Skeletal muscle satellite cell (primary cell): ENCODE results near the gene DNM2.

Experiments
- H3K27me3 ChIP-seq: 2 replicates; pipeline ENCODE4 v1.7.0; 2013; ENCODE audit warnings: low read length; ENCODE audit not compliant: control insufficient read depth, insufficient read depth
- H3K36me3 ChIP-seq: 2 replicates; pipeline ENCODE4 v1.7.0; 2013; ENCODE audit warnings: mild to moderate bottlenecking, control low read depth, low read length; ENCODE audit not compliant: insufficient read depth
- H3K4me1 ChIP-seq: 2 replicates; pipeline ENCODE4 v1.7.0; 2013; ENCODE audit warnings: low read length; ENCODE audit not compliant: control insufficient read depth, insufficient read depth
- H3K4me2 ChIP-seq: 2 replicates; pipeline ENCODE4 v1.7.0; 2013; ENCODE audit warnings: mild to moderate bottlenecking, low read length
- H3K4me3 ChIP-seq: 2 replicates; pipeline ENCODE4 v1.7.0; 2013; ENCODE audit warnings: low read length
- H3K9ac ChIP-seq: 2 replicates; pipeline ENCODE4 v1.7.0; 2013; ENCODE audit warnings: mild to moderate bottlenecking, low read depth, low read length, moderate library complexity
- H3K9me3 ChIP-seq: replicated peaks from 2 replicates; pipeline ENCODE4 v1.7.0; 2013; ENCODE audit warnings: mild to moderate bottlenecking, control low read depth, low read length

DNM2 gene

DNA sequence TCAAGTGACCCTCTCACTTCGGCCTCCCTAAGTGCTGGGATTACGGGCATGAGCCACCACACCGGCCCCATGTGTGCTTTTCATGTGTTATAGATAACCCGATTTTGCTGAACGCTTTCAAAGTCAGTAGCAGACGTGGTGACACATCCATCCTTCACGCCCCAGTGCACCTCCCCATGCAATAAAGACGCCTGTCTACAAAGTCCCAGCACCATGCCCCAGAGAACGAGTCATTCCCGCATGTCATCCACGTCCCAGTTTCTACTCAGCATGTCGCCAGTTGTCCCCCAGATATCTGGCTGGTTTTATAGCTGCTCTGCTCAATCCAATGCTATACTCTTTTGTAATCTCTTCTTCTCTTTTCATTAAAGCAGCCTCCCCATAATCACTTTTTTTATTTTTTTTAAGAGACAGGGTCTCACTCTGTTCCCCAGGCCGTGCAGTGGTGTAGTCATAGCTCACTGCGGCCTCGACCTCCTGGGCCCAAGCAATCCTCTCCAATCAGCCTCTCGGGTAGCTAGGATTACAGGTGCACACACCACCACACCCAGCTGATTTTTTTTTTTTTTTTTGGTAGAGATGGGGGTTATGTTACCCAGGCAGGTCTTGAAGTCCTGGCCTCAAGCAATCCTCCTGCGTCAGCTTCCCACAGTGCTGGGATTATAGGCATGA lies 42.5 kb downstream of the DNM2 start:
- no peak overlapping the region for H3K4me3 ChIP-seq
- H3K4me2 ChIP-seq, result no peak overlapping the region
- H3K36me3 ChIP-seq, result peaks cover 20% of the 10 kb centered on the region
- no peaks in the 10 kb centered on the region for H3K27me3 ChIP-seq
- H3K9me3 ChIP-seq, result no peaks in the 10 kb centered on the region
- peaks cover 12% of the 10 kb centered on the region for H3K4me1 ChIP-seq
- no peak overlapping the region for H3K9ac ChIP-seq

DNA sequence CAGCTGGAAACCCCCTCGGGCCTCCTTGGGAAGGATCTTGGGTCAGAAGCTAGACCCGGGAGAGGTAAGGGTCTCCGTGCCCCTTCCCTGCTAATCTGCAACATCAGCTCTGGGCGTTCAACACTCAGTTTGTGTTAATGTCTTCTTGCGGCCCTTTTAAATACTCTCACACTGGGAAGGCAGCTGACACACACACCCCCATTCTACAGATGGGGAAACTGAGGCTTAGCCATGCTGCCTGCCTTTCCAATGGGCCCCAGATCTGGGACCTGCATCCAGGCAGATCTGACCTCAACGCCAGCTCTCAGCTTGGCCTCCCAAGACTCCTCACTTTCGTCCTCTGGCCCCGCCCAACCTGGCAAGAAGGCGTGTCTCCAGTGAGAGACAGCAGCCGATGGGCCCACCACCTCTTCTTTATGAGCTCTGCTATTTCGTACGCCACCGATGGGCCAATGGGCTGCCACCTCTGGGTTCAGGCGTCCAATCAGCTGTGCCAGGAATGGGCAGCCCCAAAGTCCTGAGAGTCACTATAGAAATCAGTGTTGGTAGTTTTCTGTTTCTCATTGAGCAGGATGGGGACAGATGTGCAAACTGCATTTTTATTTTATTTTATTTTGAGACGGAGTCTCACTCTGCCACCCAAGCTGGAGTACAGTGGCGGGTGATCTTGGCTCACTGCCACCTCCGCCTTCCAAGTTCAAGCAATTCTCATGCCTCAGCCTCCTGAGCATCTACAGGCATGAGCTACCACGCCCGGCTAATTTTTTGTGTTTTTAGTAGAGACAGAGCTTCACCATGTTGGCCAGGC lies 43.8 kb downstream of the DNM2 start:
- H3K4me3 ChIP-seq, result no peak overlapping the region
- no peak overlapping the region for H3K4me2 ChIP-seq
- H3K9ac ChIP-seq, result no peak overlapping the region
- peaks cover 20% of the 10 kb centered on the region for H3K36me3 ChIP-seq
- peaks cover 19% of the 10 kb centered on the region for H3K4me1 ChIP-seq
- no peaks in the 10 kb centered on the region for H3K9me3 ChIP-seq
- H3K27me3 ChIP-seq, result no peaks in the 10 kb centered on the region

DNA sequence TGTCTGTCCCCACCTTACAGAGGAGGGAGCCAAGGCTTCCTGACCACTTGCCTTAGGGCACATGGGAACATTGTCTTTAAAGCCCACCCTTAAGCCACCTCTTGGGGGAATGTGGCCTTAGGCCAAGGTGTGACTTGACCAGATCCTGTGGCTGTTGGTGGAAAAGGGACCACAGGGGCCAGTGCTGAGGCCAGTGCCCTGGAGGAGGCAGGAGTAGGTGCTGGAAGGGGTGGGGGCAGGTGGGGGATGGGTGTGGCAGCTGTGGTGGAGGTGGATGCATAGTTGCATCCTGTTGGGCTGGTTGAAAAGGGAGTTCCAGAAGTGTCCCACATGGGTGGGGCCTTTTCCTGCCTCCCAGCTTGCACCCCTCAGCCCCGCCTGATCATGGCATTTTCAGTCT lies 44.8 kb downstream of the DNM2 start:
- Histone ChIP-seq H3K36me3 (peaks cover 20% of the 10 kb centered on the region), H3K9me3 (no peaks in the 10 kb centered on the region), H3K4me3 (no peak overlapping the region), H3K9ac (no peak overlapping the region), H3K4me1 (peaks cover 25% of the 10 kb centered on the region), H3K27me3 (no peaks in the 10 kb centered on the region), H3K4me2 (no peak overlapping the region)

DNA sequence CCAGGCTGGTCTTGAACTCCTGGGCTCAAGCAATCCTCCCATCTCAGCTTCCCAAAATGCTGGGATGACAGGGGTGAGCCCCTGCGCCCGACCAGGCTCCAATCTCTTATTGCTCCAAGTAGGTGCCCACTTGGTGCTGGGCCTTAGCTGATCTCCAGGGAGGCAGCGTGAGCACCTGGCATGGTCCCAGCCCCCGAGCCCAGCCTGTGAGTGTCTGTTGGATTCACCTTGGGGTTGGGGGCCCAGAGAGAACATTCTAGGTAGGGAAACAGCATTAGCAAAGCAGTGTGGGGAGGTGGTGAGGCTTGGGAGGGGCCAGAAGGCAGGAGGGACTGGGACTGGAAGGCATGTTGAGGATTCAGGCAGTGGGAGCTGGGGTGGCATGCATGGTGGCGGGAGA lies 45.5 kb downstream of the DNM2 start:
- Histone ChIP-seq H3K4me3 (no peak overlapping the region), H3K9ac (no peak overlapping the region), H3K9me3 (no peaks in the 10 kb centered on the region), H3K4me1 (peaks cover 25% of the 10 kb centered on the region), H3K27me3 (no peaks in the 10 kb centered on the region), H3K36me3 (peaks cover 22% of the 10 kb centered on the region), H3K4me2 (no peak overlapping the region)

DNA sequence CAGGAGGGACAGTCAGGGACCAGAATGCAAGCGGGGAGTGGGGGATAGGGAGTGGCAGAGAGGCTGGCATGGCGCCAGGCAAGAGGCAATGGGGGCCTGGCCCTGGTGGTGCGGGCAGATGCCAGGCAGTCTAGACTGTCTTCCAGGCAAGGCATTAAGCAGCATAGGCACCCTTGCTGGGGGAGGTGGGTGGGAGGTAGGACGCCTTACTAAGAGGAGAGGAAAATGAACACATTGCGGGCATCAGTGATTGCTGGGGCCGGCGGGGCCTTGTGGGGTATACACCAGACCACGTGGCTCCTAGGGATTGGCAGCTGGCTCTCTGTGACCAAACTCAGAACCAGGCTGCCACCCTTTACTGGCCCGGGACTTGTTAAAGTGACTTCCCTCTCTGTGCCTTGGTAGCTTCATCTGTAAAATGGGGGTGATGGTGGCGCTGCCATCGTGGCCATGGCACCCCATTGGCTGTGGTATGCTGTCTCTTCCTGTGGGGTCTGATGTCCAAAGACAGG lies 46.0 kb downstream of the DNM2 start:
- no peak overlapping the region for H3K9ac ChIP-seq
- H3K36me3 ChIP-seq, result peaks cover 25% of the 10 kb centered on the region
- H3K9me3 ChIP-seq, result no peaks in the 10 kb centered on the region
- peaks cover 25% of the 10 kb centered on the region for H3K4me1 ChIP-seq
- no peaks in the 10 kb centered on the region for H3K27me3 ChIP-seq
- H3K4me3 ChIP-seq, result no peak overlapping the region
- no peak overlapping the region for H3K4me2 ChIP-seq

DNA sequence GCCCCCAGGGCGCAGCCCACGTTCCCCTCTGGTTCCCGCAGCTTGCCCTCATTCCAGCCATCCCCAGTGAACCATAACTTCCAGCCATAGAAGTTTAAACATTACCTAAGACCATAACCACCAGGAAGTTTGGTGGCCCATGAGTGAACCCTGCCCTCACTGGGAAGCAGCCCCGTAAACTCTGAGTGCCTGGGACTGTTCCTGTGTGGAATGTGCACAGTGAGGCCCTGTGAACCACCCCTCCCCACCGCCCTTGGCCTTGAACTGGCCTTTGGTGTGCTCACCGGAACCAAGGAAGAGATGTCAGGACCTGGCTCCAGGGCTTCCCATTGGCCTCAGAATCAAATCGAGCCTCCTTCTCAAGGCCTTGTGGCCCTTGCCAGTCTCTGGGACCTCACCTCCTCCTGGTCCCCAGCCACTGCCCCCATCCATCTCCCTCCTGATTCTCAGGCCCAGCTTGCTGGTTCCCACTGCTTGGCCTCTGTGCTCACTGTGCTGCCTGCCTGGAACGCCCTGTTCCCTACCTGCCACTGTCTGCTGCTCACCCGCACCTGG lies 46.5 kb downstream of the DNM2 start:
- Histone ChIP-seq H3K4me3 (no peak overlapping the region), H3K4me1 (peaks cover 26% of the 10 kb centered on the region), H3K9ac (no peak overlapping the region), H3K4me2 (no peak overlapping the region), H3K27me3 (no peaks in the 10 kb centered on the region), H3K36me3 (peaks cover 25% of the 10 kb centered on the region), H3K9me3 (no peaks in the 10 kb centered on the region)

DNA sequence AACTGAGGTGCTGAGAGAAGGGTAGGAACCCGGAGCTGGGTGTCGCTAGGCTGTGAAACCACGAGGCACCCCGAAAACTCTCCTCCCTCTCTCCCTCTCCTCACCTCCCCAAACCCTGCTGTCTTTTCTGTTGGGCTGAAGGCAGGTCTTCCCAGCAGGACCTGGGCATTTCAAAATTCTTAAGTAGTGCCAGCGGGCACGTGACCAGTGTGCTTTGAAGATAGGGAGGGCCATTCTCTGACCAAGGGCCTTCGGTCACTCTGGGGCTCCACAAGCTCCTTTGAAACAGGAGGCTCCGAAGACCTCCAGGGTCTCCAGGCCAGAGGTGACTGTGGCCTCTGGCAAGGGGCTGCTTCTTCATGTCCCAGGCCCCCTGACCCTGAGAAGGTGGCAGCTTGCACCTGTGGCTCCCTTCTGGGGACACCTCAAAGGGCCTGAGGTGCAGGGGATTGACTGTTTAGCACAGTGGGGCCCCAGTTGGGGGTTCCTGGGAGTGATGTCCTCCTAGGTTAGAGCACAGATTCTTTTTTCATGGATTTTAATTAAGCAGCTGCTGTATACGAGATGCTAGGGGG lies 48.3 kb downstream of the DNM2 start:
- Histone ChIP-seq H3K4me2 (peak overlapping the region; percentile 65), H3K36me3 (peaks cover 29% of the 10 kb centered on the region), H3K9ac (peak overlapping the region; percentile 11), H3K9me3 (no peaks in the 10 kb centered on the region), H3K4me1 (peaks cover 29% of the 10 kb centered on the region), H3K27me3 (no peaks in the 10 kb centered on the region), H3K4me3 (no peak overlapping the region)

DNA sequence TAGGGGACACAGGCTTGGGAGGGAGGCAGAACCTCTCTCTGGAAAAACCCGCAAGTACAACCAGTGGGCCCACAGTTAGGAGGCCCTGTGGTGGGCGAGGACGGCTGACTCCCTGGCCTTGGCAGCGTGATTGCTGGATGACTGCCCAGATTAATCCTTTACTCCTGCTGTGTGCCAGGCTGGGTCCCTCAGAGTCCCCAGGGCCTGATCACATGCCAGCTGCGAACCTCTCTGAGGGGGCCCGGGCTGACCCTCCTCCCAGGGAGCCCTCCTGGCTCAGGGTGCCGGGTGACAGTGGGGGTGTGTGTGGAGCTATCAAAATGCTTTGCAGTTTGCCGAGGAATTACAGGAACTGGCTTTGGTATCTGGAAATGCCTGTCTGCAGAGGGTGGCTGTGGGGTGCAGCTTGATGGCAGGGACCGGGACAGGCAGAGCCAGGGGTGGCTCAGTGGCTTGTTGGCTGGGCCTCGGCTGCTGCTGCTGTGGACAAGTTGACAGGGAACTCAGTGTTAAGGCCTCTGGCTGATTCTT lies 48.9 kb downstream of the DNM2 start:
- H3K4me3 ChIP-seq, result no peak overlapping the region
- H3K4me1 ChIP-seq, result peaks cover 29% of the 10 kb centered on the region
- H3K4me2 ChIP-seq, result peak overlapping the region; percentile 65
- H3K9me3 ChIP-seq, result no peaks in the 10 kb centered on the region
- no peaks in the 10 kb centered on the region for H3K27me3 ChIP-seq
- peaks cover 26% of the 10 kb centered on the region for H3K36me3 ChIP-seq
- H3K9ac ChIP-seq, result peak overlapping the region; percentile 11

DNA sequence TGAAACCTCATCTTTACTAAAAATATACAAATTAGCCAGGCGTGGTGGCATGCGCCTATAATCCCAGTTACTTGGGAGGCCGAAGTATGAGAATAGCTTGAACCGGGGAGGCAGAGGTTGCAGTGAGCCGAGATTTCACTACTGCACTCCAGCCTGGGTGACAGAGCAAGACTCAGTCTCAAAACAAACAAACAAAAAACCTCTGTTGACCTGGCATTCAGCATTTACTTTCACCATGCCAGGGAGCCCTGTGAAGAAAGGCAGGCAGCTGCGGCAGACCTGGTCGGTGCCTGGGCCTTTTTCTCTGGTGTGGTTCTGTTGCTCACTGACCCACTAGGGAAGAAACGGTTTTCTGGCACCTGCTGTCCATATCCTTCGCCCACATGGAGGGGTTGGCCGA lies 49.8 kb downstream of the DNM2 start:
- H3K9ac ChIP-seq, result no peak overlapping the region
- H3K9me3 ChIP-seq, result no peaks in the 10 kb centered on the region
- peaks cover 23% of the 10 kb centered on the region for H3K4me1 ChIP-seq
- peaks cover 23% of the 10 kb centered on the region for H3K36me3 ChIP-seq
- no peak overlapping the region for H3K4me3 ChIP-seq
- H3K27me3 ChIP-seq, result no peaks in the 10 kb centered on the region
- no peak overlapping the region for H3K4me2 ChIP-seq

DNA sequence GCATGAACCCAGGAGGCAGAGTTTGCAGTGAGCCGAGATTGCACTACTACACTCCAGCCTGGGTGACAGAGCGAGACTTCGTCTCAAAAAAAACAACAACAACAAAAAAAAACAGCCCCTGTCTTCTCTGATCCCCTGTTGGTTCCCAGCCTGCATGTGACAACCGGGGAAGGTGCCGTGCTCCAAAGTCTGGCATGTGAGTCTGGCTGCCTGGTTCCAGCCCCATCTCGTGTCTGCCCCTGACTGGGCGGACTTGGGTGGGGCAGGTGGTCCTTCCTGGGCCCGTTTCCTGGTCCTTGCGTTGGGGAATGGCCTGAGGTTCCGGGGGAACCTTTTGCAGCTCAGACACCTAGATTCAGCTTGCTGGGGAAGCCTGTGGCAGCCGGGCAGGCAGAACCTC lies 50.5 kb downstream of the DNM2 start:
- no peaks in the 10 kb centered on the region for H3K27me3 ChIP-seq
- peaks cover 23% of the 10 kb centered on the region for H3K4me1 ChIP-seq
- H3K9me3 ChIP-seq, result no peaks in the 10 kb centered on the region
- no peak overlapping the region for H3K9ac ChIP-seq
- H3K36me3 ChIP-seq, result peaks cover 24% of the 10 kb centered on the region
- no peak overlapping the region for H3K4me3 ChIP-seq
- no peak overlapping the region for H3K4me2 ChIP-seq

DNA sequence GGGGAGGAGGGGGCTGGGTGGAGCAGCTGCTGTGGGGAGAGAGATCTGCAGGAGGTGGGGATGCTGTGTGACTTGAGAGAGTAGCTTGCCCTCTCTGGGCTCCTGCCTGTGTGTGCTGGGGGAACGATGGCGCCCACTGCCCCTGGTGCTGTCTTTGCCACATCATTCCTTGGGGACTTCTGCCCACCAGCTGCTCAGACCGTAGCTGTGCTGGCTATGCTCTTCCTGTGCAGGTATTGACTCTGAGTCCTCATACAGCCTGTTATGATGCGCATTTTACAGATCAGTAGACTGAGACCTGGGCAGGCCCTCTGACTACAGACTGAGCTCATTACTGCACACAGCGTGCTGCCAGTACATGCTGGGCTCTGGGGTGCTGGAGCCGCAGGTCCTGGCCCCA lies 51.1 kb downstream of the DNM2 start:
- Histone ChIP-seq H3K9me3 (no peaks in the 10 kb centered on the region), H3K4me2 (no peak overlapping the region), H3K4me1 (peaks cover 23% of the 10 kb centered on the region), H3K9ac (no peak overlapping the region), H3K4me3 (no peak overlapping the region), H3K27me3 (no peaks in the 10 kb centered on the region), H3K36me3 (peaks cover 26% of the 10 kb centered on the region)
